Limb (tissue), 2 donors: Measurements from ENCODE around the gene EPHB2.

ENCODE experiments used
- DNase-seq, 2 donors: peaks; one replicate each; pipeline ENCODE4 v3.0.0-alpha.2; 2016; ENCODE audit errors: extremely low spot score in 2 of 2

The EPHB2 gene

DNA sequence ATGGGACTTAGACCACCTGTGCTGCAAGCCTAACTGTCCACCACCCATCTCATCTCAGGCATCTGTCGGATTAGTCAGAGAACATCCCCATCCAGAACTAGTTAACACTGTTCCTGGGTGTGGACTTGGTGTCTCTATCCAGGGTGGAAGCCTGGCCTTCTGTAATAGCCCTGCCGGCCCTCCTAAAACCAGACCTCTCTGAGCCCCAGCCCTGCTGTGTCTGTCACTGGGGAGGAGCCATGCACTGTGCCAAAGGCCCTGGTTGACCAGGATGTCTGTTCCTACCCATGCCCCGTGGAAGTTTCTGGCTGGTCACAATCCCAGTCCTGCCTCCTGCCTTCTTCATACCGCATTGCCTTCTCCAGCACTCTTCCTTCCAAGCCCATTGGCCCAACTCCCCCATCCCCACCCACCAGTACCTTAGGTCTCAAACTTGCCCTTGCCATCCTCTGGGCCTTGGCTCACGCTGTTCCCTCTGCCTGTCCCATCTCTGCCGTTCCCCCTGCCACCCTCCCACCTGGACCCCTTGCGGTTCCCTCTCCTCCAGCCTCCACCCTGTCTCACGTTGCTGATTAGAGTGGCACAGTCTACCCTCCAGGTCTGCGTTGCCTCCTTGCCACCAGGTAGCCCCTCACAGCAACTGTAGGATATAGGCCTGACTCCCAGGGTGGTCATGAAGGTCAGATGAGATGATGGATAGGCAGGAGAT is 105.6 kb downstream of the EPHB2 start:
- DNase-seq = no peak

DNA sequence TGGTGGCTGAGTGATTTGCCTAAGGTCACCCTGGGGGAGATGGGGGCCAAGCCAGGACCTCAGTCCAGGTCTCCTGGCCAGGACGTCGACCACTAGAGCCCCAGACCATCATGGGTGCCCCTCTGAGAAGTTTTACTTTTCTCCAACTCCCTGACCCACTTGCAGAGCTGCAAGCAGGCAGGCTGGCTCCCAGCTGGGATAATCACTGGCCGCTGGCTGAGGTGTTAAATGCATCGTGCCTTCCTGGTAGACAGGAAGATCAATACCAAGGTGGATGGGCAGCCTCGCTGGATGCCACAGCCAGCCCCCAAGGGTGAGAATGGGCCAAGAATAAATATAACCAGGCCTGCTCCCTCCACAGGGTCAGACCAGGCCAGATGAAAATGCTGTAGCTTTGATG is 106.2 kb downstream of the EPHB2 start:
- DNase-seq = no peak

DNA sequence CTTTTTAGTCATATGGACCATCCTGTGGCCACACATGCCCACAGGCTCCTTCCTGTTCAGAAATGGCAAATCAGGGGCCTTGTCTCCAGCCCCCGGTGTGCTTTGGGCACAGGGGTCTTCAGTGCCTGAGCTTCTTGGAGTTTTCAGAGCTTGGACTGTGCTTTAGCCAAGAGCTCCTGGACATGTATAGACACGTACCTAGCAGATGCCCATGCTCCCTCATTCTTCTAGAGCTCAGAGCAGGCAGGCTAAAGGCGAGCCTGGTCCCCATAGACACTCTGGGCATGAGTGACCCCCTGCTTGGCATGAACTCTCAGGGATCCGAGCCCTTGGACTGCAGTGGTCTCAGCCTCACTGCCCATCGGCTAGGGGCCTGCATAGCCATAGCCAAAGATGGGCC is 106.8 kb downstream of the EPHB2 start:
- DNase-seq = no peak

GRCh38 chr1:22818061-22818770 is 107.6 kb downstream of the EPHB2 start:
- DNase-seq = no peak

GRCh38 chr1:22819361-22819760 is 108.7 kb downstream of the EPHB2 start:
- DNase-seq = no peak

DNA sequence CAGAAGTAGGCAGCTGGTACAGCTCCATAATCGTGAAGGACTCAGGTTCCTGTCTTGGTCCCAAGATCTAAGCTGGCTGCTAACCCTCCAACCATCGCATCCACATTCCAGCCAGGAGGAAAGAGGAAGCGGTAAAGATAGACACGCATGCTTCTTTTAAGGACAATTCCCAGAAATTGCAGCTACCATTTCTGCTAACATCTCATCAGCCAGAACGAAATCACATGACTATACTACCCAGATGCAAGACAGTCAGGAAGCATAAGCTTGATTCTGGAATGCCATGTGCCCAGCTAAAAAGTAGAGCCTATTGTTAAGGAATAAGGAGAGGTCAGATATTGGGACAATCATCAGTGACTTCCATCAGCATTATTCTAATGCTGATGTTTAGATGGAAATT is 110.4 kb downstream of the EPHB2 start:
- DNase-seq = no peak

- DNase-seq = no peak
Observed at GRCh38 chr1:22822371-22822770, 111.7 kb downstream of the EPHB2 start.

- no peak for DNase-seq
Observed at GRCh38 chr1:22824466-22824865, 113.8 kb downstream of the EPHB2 start.

GRCh38 chr1:22824975-22825374 is 114.3 kb downstream of the EPHB2 start:
- no peak for DNase-seq

GRCh38 chr1:22825486-22826189 is 115.0 kb downstream of the EPHB2 start:
- DNase-seq = no peak

- DNase-seq = peak in 1 of 2 donors; percentile 21
Observed at GRCh38 chr1:22826604-22827580, 116.3 kb downstream of the EPHB2 start.

DNA sequence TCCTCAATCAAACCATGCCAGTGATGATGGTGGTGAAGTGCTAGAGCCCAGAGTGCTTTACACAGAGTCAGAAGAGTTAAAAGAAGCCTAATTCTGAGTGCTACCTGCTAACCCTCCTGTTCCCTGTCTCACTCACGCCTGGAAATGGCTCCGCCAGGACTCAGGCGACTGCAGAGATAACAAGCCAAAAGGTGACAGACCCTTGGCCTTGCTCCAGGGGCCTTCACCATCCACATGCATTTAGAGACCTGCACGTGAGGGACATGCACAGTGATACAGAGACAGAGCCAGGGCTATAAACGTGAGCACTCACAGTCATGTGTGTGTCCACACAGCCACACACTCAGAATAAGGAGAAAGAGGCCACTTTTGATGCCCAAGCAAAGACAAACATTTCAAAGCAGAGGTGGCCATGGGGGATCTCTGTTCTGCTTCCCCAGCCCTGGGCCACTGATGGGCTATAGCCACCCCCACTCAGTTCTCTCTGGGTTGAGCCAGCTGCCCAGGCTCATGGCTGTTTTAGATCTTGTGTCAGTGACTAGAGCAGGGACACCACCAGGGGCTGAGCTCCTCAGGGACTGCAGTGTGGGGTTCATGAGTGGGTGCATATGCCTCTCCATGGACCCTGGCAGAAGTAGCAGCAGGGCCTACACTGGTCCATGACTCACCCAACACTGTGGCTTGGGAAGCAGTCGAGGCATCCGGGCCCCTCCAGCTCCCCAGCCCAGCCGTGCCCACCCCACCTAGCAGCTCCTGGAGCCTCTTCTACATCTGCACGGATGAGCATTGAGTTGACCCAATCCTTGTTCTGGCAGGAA is 117.2 kb downstream of the EPHB2 start:
- DNase-seq = no peak

DNA sequence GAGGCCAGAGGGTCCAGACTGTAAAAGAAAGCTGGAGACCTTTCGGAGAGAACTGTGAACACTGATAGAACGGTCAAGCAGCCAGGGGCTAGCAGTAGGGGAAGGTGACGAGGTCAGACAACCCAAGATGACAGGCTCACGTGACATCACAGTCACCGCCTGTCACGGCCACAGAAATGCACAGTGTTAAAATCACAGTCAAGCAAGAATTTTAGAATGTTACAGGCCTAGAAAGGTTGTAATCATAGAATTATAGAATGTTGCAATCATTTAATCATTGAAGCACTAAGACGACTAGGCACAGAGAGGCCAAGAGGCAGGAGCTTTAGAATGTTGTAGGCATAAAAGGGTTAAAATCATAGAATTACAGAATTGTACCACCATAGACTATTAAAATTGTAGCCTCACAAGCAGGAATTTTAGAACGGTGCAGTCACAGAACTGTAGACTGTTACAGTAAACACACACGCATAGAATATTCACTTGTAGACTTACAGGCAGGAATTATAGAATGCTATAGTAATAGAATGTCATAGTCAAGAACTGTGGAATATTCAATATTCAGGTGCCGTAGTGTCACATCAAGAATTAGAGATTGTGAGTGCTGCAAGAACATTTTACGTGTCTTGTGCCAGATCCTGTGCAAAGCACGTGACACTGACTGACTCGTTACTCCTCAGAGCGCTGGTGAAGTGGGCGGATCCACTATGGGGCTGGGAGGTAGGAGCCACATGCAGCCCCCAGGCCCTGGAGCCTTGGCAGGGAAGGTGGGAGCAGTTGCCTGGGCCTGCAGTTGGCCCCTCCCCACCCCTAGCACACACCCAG is 118.1 kb downstream of the EPHB2 start:
- DNase-seq = peak in 1 of 2 donors; percentile 48

DNA sequence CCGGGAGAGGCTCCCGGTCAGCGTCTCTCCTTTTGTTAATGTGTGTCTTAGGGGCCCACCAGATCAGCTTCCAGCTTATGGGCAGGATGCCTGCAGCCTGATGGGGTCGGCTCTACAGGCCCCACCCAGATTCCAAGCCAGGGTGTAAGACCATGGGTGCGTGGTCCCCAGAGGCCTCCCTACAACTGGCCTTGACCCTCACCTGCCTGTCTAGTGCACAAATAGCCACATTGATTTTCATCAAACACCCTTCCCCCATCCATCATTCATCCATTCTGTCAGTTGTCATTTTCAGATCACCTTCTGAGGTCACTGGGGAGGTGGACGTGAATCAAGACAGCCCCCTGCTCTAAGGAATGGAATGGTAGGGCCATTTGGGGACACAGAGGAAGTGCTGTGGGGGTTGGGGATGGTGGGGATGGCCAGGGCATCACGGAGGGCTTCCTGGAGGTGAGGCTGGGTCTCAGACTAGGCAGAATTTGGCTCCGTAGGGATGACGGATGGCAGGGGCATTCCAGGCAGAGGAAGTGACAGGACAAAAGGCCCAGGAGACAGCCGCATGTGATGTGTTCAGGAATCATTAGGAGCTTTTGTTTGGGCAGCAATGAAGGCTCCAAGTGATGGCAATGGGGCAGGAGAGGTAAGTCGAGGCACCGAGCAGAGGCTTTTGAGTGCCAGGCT is 118.8 kb downstream of the EPHB2 start:
- DNase-seq = no peak

- peak in 1 of 2 donors; percentile 53 for DNase-seq
Observed at GRCh38 chr1:22830041-22830566, 119.5 kb downstream of the EPHB2 start.

GRCh38 chr1:22830757-22831340 is 120.2 kb downstream of the EPHB2 start:
- no peak for DNase-seq

GRCh38 chr1:22831729-22832413 is 121.2 kb downstream of the EPHB2 start:
- DNase-seq = no peak

DNA sequence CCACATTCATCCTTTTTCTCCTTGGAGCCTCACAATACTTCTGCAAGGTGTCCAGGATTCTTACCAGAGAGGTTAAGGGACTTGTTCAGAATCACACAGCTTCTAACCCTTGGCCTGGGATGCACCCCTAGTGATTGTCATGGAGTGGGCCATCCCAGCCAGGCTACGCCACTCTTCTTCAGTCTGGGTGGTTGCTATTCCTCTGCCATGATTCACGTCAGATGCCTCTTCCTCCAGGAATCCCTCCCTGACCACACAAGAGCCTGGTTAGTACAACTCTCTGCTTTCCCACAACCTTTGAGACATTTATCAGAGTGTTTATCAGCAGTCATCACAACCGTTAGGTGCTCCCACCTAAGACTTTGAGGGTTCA is 121.8 kb downstream of the EPHB2 start:
- DNase-seq = no peak
